Measurements from ENCODE around the gene BCL7C.

Gene BCL7C

DNA sequence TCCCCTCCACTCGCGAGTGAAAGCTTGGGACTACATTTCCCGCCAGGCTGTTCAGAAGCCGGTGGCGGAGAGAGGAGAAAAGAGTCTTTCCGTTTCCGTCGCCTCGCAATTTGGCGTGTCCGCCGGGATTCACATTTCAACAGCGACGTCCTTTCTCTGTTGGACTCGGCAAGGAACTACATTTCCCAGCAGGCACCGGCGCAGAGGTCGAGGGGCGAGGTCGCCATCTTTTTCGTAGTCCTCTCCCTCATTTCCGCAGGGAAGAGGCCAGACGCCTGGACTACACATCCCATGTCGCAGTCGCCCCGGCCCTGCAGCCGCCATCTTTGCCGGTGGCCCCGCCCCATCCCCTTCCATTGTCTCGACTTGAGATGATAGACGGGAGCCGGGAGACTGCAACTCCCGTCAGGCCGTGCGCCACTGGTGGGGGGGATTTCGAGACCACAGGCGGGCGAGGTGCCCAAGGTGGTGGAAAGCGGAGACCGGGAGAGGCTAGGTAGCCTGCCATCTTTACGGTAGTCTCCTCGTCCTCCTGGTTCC lies 28.6 kb upstream of the BCL7C start:
- peak; percentile 99 for DNase-seq

DNA sequence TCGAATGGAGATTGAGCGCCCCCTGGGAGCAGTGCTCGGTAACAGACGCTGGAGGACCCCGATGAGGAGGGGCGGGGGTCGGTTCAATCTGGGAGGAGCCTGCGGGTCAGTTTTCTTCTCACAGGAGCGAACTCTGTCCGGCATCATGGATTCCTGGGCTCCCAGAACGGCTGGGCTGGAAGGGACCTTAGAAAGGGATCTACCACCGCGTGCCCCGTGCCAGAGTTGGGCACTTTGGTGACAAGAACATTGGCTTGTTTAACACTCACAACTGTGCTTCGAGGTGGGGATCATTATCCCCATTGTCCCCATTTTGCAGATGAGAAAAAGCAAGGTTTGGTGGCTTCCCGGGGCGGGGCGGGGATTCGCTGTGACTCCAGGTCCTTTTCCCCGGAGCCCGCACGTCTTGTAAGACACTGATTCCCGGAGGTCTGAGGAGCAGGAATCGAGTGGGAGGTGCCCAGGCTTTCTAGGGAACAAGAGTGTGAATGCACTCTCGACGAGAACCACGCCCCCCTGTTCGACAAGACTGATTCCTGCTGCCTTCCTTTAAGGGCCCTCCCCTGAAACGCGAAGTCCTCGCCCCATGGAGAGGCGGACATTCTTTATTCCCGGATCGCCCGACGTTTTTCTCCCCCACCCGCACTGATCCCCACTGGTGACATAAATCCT lies 28.0 kb upstream of the BCL7C start:
- peak; percentile 79 for DNase-seq

DNA sequence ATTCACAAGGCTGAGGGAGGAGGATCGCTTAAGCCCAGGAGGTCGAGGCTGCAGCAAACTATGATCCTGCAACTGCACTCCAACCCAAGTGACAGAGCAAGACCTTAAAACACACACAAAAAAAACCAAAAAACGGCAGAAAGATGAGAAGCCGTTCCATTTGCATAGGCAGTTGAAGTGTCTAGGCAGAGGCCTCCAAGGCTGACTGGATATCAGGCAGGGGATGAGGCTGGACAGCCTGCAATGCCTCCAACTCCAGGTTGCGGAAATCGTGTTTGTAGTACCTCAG lies 27.5 kb upstream of the BCL7C start:
- no peak for DNase-seq

DNA sequence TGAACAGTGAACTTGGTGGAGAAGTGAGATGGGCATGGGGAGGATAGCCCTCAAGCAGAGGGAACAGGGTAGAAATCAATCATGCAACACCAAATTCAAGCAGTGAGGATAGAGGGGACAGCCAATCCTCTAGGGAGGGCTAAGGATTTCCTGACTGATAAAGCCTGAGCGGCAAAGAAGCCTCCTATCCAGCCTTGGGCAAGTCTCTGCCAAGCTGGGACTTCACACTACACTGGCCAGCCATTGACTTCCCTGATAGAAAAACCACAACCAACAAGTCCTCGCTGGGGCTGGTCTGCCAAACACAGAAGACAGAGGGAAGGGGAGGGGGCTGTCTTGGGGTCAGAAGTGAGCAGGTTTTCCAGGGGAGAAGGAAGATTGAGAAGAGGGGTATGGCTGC lies 27.0 kb upstream of the BCL7C start:
- no peak for DNase-seq

DNA sequence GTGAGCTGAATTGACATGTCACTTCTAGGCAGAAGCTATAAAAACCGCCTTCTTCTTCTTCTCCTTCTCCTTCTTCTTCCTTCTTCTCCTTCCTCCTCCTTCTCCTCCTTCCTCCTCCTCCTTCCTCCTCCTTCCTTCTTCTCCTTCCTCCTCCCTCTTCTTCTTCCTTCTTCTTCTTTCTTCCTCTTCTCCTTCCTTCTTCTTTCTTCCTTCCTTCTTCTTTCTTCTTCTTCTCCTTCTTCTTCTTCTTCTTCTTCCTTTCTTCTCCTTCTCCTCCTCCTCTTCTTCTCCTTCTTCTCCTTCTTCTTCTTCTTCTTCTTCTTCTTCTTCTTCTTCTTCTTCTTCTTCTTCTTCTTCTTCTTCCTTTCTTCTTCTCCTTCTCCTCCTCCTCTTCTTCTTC lies 24.7 kb upstream of the BCL7C start:
- DNase-seq = no peak

DNA sequence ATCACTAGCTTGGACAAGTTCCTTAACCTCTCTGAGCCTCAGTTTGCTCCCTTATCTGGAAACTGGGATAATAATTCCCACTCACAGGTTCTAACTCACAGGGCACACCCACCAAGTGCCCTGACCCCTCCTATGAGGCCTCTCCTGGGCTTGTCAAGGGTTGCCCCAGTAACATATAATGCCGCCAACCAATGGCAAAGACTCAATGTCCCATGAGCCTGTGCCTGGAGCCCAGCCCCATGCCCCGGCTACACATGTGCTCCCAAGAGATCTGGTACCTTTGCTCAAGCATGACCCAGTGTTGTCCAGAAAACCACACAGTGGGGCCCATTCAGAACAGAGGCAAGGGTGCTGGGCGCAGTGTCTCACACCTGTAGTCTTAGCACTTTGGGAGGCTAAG lies 21.0 kb upstream of the BCL7C start:
- DNase-seq = no peak

DNA sequence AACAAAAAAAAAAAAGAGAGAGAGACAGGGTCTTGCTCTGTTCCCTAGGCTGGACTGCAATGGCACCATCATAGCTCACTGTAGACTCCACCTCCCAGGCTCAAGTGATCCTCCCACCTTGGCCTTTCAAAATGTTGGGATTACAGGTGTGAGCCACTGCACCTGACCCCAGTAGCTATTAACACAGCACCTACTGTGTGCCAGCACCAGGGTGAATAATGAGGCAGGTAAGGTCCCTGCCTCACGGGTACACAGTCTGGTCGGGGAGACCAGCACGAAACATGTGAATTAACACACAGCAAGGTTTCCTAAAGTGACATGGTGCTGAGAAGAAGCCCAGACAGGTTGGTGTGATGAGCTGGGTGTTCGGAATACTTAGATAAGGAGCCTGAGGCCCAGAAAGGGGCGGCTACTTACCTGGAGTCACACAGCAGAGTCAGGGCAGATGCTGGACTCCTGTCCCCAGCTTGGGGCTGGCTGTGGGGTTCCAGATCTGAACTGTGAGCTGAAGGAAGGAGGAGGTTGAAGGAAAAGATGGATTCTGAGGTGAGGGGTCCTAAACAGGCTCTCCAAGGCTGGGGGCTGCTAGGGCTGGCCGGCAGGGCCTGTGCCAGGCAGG lies 19.0 kb upstream of the BCL7C start:
- no peak for DNase-seq

DNA sequence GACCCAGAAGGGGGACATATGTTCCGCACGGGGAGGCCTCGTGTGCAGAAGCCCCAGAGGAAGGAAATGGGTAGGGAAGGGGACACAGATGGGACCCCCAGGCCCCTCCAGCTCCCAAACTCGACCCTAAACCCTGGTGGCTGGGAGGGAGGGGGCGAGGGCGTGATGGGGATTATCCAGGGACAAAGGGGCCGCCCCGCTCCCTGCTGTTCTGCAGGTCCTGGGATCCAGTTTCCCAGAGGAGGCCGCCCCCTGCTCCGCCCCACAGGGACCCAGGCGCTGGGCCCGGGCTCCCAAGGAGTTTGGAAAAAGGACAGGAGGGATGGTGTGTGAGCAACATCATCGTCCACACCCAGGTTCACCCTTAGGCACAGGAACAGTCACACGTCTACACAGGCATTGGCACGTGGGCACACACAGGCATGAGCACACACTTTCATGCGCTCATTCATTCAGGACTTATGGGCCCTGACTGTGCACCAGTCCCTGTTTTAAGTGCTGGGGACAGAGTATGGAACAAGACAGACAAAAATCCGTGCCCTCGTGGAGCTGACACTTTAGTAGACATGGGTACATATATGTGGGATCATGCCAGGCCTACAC lies 16.7 kb upstream of the BCL7C start:
- no peak for DNase-seq

DNA sequence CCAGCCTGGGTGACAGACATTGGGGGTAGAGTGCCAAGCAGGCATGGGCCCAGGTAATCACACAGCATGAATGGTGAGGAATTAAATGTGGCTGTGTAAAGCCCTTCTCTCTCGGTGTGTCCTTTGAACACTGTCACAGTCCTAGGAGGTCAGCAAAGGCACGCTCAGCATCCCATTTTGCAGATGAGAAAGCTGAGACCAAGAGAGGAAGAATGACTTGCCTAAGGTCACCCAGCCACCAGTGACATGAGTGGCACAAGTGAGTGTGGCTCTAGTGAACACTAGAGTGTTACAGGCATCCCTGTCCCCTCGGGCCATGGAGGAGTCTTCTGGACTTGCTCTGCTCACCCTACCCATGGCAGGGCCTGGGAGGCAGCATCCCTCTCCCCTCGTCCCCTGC lies 13.2 kb upstream of the BCL7C start:
- DNase-seq = no peak

DNA sequence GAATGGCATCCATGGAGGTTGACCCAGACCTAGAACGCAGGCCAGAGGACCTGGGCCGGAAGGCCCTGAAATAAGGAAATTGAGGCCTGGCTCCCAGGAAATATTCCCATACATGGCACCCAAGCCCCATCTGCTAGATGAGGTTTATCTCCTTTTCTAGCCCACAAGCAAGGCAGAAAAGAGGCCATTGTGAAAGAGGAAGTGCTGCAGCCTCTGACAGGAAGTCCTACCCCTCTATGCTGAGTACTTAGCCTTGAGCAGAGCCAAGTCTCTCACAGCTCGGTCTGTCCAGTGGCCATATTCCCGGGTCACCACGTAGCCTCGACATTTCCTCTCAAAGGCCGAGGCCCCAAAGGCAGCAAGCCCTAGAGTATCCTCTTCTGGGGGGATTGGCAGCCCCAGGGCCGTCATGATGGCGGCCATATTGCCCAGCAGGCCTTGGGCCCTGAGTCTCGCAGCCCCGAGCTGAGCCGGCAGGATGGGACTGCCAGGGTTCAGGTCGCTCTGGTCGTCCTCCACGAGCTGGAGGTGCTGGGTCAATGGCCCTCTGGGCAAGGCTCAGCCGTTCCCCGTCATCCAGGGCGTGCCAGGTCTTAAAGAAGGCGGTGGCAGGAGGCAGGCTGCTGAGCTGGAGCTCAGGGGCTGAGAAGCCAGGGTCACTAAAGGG lies 10.4 kb upstream of the BCL7C start:
- DNase-seq = no peak

DNA sequence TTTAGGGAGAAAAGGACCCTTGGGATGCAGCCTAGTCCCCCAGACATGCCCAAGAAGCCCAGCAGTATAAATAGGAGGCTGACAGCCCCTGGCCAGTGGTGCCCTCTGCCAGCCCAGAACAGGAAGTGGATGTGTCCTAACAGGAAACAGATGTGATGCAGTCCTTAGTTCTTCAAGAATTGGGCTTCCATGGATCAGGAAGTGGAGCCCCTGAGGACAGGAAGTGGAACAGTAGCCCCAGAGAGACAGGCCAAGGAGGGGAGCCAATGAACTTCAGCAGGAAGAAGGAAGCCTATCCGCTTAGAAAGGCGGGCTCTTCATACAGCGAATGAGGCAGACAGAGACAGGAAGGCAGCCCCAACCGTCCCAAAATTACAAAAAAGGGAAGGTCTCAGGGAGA lies 9.7 kb upstream of the BCL7C start:
- no peak for DNase-seq

DNA sequence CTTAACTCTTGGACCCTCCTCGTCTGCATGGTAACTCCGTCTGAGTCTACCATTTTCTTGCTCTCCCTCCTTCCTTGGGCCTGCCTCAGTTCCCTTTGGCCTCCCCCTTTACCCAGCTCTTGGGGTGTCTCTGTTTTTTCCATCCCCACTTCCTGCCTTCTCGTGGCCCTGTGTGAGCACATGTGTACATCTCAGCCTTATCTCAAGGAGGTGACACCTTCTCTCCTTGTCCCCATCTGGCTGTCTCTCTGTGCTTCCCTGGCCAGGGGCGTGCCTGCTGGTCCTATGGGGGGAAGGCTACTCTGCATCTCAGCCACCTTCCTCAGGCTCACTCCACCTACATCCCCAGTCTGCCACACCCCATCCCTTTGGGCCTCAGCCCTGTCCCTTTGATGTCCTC lies 9.1 kb upstream of the BCL7C start:
- DNase-seq = no peak

DNA sequence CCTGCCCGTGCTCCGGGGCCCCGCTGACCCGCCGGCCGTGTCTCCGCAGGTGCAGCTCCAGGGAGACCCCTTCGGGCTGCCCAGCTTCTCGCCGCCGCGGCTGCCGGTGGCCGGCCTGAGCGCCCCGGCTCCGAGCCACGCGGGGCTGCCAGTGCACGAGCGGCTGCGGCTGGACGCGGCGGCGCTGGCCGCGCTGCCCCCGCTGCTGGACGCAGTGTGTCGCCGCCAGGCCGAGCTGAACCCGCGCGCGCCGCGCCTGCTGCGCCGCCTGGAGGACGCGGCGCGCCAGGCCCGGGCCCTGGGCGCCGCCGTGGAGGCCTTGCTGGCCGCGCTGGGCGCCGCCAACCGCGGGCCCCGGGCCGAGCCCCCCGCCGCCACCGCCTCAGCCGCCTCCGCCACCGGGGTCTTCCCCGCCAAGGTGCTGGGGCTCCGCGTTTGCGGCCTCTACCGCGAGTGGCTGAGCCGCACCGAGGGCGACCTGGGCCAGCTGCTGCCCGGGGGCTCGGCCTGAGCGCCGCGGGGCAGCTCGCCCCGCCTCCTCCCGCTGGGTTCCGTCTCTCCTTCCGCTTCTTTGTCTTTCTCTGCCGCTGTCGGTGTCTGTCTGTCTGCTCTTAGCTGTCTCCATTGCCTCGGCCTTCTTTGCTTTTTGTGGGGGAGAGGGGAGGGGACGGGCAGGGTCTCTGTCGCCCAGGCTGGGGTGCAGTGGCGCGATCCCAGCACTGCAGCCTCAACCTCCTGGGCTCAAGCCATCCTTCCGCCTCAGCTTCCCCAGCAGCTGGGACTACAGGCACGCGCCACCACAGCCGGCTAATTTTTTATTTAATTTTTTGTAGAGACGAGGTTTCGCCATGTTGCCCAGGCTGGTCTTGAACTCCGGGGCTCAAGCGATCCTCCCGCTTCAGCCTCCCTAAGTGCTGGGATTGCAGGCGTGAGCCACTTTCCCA lies 8.4 kb upstream of the BCL7C start:
- DNase-seq = no peak

DNA sequence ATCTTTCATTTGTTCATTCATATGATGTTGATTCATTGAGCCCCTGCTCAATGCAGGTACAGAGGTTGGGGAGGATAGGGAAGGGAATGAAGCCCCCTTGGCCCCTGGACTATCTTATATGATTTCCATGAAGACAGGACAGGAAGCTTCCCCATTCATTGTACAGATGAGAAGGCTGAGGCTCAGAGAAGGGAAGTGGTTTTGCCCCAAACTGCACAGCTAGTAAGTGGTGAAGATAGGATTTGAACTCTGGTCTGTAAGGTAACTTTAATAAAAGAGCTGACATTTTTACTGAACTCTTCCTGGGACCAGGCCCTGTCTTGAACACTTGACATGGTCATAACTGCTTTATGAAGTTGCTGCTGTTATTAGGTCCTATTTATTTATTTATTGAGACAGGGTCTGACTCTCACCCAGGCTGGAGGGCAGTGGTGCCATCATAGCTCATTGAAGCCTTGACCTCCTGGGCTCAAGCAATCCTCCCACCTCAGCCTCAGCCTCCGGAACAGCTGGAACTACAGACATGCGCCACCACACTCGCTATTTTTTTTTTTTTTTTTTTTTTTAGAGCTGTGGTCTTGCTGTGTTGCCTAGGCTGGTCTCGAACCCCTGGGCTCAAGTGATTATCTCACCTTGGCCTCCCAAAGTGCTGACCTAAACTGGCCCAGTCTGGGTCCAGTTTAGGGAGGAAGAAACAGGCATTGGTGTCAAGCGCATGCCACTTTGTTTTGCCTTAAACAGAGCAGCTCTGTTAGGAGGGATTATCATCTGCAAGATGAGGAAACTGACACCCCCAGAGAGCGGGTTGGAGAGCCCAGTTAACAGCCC lies 7.5 kb upstream of the BCL7C start:
- no peak for DNase-seq

DNA sequence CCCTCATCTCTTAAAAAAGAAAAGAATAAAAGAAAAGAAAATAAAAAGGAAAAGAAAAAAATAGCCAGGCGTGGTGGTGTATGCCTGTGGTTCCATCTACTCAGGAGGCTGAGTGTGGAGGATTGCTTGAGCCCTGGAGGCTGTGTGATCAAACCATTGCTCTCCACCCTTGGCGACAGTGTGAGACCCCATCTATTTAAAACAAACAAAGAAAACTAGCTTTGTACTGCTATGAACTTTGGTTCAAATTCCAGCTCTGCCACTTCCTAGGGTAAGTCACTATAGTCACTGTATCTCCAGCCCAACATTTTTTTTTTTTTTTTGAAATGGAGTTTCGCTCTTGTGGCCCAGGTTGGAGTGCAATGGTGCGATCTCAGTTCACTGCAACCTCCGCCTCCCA lies 6.7 kb upstream of the BCL7C start:
- no peak for DNase-seq

DNA sequence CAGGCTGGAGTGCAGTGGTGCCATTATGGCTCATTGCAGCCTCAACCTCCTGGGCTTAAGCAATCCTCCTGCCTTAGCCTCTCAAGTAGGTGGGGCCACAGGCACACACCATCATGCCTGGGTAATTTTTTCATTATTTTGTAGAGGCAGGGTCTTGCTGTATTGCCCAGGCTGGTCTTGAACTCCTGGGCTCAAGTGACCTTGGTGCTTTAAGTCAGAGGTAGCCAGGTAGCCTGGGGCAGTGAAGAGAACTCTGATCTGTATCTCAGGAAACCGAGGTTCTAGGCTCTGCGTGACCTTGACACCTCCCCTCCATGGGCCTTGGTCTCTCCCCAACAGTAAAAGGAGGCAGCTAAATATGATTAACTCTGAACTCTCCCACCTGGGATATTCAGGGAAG lies 5.9 kb upstream of the BCL7C start:
- DNase-seq = no peak

DNA sequence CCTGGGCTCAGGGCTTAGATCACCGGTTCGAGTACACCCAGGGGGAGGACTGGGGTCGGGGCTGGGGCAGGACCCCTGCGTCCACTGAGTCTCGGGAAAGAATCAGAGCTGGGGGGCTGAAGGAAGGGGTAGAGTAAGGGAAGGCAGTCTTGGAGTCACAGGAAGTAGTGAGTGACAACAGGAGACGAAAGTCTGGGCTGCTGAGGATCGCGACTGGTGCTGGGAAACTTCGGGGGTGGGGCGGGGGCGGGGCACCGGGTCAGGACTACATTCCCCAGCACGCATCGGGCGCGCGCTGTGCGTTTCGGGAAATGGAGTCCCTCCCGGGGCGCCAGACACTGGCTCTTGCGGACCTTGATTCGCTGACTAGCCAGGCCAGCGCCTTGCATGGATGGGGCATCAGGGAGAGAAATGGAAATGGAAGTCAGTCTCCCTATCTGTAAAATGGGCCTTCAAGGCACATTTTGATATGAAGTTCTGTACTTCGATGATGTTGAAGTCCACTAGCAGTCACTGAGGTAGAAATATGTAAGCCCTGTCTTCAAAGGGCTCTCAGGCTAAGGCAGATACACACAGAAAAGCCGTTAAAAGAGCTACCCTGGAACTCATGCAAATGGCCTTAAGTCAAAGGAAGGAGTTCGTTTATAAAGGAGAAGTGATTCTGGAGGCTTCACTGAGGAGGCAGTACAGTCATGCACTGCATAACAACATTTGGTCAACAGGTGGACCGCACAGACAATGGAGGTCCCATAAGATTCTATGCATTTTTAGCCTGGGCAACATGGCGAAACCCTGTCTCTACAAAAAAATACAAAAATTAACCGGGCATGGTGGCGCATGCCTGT lies 3.2 kb upstream of the BCL7C start:
- peak; percentile 11 for DNase-seq

DNA sequence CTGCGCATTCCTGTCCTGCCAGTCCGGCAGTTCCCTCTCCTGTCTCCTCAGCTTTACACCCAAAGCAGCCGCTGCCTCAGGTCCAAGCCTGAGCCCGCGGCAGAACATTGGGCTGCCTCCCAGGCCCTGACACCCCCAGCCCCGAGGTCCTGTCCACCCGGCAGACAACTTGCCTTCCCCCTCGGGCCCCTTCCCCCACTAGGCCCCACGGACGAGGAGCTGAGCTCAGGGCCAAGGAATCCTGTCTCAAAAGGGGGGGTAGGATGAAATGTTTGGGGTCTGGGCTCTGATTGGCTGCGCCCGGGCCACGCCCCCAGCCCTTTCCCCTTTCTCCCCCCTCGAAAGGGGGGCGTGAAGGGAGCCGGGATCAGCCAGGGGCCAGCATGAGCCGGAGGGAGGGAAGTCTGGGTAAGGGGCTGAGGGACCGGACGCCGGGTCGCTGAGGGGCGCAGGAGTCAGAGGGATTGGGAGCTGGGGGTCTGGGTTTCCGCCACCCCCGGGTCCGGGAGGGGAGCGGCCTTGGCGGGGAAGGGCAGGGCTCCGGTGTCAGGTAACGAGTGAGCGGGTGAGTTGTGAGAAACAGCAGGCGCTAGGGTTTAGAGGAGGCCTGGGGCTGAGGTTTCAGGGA lies 2.5 kb upstream of the BCL7C start, which contains the start of gene CTF1:
Gene CTF1 (plus strand): TSS at position 354 of the 628 bp plus-strand sequence. CDS start 30 bp downstream, at position 384.
- no peak for DNase-seq

DNA sequence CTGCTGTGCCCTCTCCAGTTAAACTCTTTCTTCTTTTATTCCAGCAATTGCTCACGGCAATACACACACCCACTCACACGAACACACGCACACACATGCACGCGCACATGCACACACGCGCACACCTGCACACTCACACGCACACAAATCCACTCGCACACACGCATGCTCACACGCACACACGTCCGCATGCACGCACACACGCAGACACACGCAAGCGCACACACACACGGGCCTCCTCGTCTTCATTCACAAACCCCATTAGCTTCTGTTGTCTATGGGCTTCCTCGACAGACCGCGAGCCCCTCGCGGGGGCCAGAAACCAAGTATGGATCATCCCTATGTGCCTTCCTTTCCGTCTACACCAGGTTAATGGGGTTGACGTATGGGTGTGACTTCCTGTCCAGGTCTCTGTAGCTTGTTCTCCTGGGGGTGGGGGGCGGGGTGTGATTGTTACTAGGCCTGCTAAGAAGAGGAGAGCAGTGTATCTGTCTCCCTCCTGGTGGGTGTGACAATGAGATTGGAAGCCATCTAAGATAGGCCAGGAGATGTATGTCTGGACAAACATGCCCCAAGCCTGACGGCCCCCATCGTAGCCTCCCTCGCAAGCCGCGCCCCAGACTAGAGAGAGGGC lies 1.9 kb upstream of the BCL7C start:
- DNase-seq = no peak
